Posterior vena cava (tissue), 2 donors: ENCODE measurements around the gene AAGAB. TPM values are rescaled to one million over a fixed set of nuclear protein-coding genes. Genes with fewer than 3 reads are reported as not detected.

Experiments used
- DNase-seq: peaks from one replicate; pipeline ENCODE4 v3.0.0-alpha.2; 2020; ENCODE audit warnings: low spot score
- intact Hi-C, 2 donors: fragments of 100-400 bp; cut with DNase I; formaldehyde crosslinking; loops; one replicate each; pipeline versions ENCODE4 v1.14.1 to v1.14.2; 2022 to 2023
- total RNA-seq, 2 donors: library from RNA; stranded (reverse); fragmentation: NEBNext Ultra II Directional; extraction: Animal tissue kit (Norgen Biotek cat#: 25700); gene quantifications; one replicate each; pipeline ENCODE4 v1.2.1, GENCODE V29; 2021
- donor health status: DM: yes; HTN: yes; CAD: no.
- donor health status: DM: yes; HTN: yes; CAD: no.

Gene AAGAB
- total RNA-seq, 2 donors from 2014 or later: 27.9 to 29.2 TPM

DNA sequence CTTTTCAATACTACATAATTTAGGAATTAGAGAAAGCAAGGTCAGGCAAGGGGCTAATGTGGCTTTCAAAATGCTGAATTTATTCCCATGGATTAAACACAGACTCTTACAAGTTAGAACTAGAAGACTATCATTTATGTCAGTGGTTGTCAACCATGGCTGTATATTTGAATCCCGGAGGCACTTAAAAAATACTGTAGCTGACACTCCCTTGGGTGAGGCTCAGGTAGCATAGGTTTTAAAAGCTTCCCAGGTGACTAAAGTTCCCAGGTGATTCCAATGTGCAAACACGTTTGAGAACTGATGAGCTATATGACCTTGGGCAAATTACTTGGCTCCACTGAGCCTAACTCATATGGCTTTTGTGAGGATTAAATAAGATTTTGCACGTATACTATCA is 29.6 kb downstream of the AAGAB start:
- DNase-seq: no peak
- intact Hi-C loops: no loop called here

DNA sequence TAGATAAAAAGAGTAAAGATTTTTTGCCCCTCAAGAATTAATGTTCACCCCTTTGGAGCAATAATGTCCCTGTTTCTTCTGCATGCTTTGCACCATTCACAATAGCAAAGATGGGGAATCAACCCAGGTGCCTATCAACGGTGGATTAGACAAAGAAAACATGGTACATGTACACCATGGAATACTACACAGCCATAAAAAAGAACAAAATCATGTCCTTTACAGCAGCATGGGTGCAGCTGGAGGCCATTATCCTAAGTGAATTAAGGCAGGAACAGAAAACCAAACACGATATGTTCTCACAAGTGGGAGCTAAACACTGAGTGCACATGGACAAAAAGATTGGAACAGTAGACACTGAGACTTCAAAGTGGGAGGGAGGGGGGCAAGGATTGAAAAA is 35.2 kb downstream of the AAGAB start:
- intact Hi-C loops: no loop called here
- DNase-seq: no peak

DNA sequence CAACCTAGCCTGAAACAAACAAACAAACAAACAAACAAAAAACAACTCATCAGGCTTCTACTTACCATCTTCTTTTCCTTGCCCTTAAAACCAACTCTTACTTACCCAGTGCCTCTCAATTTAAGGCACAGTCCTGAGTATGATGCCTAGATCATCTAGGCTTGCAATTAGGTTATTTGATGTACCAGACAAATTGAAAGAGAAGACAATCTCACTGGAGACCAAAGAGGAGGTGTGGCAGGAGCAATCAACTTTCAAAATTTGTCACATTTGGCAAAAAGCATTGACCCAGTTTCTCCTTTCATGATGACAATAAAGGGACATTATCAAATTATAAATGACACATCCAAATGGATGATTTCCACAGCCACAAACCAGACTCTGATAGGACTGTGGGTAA is 36.0 kb downstream of the AAGAB start:
- intact Hi-C loops: no loop called here
- no peak for DNase-seq

DNA sequence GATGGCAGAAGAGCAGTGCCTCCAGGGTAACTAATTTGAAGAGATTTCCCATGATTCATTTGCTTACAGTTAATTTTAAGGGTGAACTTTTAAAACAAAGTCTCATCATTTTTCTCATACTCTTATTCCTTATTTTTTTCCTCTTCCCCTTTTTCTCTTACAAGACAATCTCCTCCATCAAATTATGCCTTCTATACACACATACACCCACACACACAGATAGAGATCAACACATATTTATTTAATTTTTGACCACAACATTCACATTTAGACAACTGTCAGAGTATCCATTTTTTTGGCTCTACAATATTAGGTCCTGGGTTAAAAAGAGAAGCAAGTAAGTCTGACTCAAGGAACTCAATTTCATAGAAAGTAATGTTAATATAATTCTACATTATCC is 37.6 kb downstream of the AAGAB start:
- DNase-seq: no peak
- intact Hi-C loops: no loop called here

DNA sequence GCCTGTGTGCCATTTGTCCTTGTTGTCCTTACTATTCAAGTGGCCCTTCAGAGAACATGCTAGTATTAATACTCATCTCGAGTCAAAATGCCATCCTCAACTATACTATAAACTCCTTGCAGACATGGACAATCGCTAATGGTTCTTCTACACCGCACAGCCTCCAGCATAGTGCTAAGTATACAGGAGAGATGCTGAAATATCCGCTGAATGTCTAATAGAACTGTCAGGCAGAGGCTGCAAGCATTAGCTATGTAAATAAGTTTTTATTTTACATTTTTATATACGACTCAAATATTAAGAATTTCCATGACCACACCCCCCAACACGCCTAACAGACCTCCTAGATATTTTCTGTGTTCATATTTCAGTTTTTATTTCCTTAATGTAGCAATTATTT is 39.4 kb downstream of the AAGAB start:
- intact Hi-C loops: no loop called here
- DNase-seq: no peak

DNA sequence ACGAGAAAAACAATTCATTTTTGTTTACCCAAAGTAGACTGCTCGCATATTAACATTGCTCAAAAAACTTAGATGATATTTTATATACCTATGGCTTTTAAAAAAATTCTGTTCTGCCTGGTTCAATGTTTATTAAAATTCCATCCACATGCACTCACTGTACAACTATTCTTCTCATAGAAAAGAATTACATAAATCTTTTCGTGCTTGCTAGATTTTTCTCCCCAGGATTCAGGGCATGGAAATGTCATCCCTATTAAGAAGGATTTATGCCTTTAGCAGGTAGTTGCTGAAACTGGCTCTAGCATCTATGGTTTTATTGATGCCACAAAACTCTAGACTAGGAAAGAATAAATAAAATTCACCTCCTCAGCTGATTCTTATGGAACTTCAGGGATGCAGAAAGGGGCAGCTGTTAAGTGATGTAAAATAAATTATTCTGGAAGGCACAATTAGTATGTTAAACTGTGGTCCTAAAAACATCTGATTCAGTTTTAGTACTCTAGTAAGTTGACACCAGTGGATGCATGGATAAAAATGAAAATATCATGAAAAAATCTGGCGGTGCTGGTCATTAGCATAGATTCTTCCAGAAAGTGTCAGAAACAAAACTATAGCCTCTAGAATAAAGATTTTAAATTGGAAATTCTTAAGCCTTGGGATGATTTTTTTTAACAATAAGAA is 41.6 kb downstream of the AAGAB start:
- intact Hi-C loops: no loop called here
- no peak for DNase-seq

DNA sequence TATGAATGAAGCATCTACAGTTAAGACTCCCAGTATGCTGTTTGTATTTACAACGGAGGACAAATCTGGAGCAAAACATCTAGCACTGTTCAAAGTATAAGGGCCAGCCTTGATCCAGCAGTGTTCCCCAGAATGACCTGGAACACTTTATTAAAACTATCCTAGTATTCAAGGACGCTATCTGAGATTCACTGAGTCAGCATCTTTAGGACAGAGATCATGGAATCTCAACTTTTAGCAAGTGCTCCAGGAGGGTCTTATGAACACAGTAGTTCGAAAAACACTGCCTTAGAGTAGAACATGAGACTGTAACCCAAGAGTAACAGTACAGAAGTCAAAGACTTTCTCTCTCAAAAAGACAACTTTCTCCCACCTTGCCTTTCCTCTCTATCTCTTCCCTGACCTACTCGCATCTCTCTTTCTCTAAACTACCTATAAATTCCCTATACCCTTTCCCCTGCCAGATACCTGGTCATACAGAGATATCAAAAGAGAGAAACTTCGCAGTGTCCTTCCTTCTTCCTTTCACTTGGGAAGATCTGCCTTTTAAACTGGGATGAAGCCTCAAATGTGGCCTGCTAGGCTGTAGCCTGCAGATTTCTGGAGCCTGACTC is 43.8 kb downstream of the AAGAB start:
- DNase-seq: no peak
- intact Hi-C loops: no loop called here

DNA sequence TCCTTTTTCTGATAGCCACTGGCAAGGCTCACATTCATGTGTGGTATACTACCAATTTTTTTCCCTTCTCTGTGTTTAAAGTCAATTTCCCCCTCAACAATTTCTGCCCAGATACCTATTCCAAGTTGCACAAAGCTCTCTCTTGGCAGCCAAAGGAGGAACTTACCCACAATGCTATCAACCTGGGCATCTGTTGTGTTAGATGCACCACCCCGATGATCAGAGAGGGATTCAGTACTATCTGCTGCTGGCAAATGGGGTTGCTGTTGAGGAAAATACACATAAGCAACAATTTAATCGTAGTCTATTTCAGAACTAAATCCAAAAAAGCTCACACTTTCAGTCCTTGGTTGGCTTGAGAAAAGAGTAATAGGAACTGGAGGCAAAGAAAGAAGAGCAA is 46.1 kb downstream of the AAGAB start:
- no peak for DNase-seq
- intact Hi-C loops: no loop called here

DNA sequence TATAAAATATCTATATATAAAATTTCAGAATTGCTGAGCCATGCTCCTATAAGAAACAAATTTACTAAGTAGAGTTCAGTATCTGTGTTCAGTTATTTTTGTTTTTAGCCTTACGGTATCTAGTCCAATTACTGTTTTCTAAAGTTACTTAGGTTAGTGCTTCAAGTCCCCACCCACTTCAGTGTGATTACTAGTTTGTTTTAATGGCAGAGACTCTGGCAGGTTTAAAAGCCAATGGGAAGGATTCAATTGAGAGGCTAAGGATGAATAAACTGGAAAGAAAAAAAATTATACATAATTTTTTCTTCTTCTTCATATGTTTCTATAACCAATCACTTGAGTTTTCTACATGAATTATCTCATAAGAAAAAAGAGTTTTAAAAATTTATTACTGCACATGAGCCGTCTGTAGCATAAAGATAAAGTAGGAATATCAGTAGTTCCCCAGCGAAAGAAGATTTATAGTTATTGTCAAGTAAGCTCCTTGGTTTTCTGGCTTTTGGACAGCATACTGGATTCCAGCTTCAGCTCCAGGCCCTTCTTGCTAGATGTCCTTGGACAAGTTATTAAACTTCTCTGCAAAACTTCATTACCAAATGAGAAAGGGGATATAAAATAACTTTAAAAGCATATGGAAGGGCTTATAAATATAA is 46.8 kb downstream of the AAGAB start:
- DNase-seq: no peak
- intact Hi-C loops: no loop called here

DNA sequence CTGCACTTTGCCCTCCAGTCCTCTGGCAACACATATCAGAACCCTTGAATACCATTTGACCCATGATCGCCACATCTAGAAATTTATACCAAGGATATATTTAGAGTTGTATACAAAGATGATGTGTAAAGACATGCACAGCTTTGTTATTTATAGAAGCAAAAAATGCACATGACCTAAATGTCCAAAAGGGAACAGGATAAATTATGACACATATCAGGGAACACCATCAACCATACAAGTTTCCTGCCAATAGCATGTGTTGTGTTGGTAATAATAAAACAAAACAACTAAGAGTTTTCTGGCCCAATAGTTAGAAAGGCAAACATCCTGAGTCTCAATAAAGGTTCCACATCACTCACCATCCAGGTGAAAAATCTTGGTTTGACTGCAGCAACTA is 51.5 kb downstream of the AAGAB start:
- no peak for DNase-seq
- intact Hi-C loops: no loop called here

DNA sequence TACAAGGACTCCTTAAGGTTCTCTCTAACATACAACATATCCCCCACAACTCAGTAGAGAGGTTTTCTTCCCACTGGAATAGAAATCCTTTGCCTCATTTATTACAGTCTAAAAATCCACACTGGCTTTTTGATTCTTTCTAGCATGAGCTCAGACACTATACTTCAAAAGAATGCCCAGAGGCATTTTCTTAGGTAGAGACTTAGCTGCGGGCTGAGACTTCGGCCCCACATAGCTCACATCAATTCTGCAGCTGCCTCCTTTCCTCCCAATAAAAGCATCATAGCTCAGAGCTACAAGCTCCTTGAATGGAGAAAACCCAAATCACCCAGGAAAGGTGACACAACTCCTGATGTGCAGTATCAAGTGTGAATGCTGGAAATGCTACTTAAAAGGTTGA is 52.4 kb downstream of the AAGAB start:
- DNase-seq: no peak
- intact Hi-C loops: no loop called here

DNA sequence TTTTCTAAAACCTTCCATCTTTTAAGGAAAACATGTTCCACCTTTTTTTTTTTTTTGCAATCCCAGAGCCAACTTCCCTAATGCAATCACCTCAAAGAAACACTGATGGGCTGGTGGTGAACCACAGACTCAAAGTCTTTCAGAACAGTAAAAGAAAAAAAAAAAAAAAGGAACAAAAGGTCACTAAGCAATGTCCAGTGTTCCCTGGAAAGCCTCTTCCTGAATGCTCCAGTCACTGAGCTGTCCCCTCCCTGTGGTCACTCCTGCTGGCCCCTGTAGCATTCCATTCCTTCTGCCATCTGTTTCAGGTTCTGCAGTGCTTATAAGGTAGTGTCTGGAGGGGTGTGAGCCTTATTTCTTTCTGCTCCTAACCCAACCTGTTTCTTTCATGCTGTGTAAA is 53.3 kb downstream of the AAGAB start:
- intact Hi-C loops: no loop called here
- DNase-seq: no peak

DNA sequence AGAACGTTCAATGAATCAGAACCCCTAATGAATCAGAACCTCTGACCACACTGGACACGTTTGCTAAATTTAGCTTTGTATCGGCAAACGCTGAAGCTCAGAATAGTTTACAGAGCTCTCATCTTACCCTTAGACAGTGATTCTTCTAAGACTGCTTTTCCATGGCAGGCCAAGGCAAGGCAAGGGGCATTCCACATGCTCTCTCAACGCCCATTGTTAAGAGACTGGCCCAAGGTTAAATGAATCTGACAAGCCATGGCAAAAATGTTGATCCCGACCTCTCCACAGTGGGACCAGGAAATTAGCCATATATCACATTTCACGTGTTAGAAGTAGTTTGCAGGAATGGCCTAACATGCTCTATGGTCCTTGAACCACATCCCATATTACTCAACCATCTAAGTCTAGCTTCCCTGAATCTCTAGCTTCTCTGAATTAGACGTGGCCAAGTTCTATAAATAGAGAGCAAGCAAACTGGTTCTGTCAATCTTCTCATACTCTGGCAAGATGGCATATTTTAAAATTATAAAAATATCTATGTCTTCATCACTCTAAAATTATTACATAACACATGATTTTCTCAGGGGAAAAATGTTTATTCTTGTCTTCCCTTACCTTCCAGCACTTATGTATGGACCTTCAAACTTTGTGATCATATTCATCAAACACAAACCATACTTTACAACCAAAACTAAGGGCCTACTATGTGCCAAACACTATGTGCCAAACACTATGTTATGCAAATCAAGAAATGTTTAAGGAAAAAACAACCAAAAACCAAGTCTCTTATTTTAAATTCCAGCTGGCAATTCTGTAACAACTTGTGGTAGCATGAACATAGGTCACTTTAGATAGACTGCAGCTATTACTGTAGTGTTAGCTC is 54.3 kb downstream of the AAGAB start:
- DNase-seq: no peak
- intact Hi-C loops: no loop called here

DNA sequence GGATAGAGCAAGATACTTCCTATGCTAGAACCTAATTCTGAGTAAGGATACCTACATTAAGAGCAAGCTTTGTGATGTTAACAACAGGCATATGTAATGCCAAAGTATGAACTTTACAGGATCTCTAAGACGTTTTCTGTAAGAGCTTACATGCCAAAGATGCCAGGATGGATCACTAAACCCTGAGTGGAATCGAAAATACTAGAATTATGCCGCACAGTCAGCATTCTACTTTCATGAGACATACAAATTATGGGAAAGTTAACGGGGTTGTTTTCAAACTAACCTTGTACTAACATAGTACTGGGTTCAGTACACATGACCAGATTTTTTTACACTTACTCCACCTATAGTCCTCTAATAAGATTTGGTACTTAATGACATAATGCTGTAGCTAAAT is 55.1 kb downstream of the AAGAB start:
- no peak for DNase-seq
- intact Hi-C loops: no loop called here

DNA sequence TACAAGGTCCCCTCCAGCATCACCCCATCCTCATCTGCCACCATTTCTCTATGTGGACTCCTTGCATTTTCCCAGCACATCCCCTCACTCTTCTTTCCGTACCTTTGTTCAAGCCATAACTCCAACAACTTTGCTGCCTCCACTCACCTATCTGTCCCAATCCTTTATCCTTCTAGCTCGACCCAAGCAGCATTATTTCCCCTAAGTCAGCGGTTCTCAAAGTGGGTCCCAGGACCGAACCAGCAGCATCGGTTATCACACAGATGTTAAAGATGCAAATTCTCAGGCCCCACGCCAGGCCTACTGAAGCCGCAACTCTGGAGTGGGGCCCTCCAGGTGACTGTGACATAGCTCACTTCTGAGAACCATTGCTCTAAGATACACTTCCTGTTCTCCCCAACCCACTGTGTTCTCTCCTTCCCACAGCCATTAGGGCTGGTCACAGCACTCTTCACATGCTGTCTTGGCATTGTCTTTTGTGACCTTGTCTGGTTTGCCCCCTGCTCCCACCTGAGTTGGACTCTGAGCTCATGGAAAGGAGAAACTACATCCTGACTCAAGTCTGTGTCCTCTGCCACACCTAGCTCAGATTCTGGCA is 56.2 kb downstream of the AAGAB start:
- intact Hi-C loops: no loop called here
- no peak for DNase-seq

DNA sequence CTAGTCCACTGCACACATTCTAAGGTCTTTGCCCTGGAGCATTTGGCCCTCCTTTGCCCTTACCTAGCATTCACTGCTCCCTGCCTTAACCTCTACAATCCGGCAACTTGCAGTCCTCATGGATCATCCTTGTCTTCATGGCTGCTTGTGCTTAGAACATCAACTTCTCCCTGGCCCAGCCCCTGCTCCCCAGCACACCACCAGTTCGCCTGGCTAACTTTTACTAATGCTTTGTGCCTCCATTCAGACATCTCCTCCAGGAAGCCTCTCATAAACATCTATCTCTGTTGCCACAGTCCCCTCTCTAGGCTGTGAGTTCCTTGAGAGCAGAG is 57.1 kb downstream of the AAGAB start:
- intact Hi-C loops: no loop called here
- no peak for DNase-seq

DNA sequence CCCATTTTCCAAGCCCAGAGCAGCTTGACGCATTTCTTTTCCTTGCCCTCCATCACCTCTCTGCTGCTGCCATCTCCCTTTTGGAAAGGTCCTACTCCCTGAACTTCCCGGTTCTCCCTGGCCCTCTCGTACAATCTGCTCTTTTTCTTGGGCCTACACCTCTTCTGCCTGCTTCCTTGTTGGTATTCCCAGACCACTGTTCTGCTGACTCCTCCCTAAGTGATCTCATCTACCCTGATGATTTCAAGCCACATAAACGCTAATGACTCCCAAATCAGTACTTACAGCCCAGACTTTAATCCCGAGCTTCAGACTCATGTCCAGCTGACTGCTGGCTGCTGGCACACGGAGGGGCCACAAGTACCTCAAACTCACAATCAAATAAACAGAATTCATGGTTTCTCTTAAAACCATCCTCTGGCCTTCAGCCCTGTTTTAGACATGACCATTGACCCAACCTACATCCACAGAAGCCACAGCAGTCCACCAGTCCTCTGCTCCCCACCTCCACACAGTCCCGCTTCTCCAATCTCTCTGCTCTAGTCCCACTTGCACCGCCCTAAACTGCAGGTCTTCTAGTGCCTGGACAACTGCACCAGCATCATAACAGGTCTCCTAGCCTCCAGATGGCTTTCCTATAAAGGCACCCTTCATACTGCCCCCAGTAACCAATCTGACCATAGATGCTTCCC is 57.6 kb downstream of the AAGAB start:
- no peak for DNase-seq
- intact Hi-C loops: no loop called here

DNA sequence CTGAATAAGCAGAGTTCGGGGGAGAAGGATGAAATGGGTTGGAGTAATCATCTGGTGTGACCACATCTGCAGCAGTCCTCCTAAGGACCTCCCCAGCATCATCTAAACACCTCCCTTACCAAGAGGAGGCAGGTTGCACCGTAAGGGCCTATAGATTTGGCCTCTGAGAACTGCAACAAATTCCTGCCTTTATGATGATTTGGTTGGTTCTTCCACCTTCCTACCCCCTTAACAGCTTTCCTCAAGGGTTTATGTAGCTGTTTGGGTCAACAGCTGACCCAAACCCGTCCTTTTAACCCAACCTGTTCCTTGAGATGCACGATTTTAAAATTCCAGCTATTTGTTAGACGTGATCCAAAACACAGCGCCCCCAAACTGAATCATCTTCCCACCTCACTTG is 58.2 kb downstream of the AAGAB start:
- intact Hi-C loops: no loop called here
- DNase-seq: no peak

DNA sequence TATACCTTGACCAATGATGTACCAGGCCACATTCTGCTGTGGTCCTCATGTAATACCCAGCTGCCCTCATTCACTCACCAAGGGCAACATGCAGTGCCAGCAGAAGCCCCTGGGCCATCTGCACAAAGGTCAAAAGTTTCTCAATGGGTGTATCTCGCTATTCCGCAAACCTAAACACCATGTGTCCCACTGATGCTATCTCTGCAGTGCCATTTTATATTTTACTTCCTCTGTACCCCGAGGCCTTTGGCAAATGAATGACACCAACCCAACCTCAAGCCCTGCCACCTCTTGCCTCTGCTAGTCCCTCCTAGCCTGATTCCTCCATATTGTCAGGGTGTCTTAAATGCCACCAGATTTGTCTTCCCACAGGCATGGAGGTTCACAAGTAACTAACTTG is 59.2 kb downstream of the AAGAB start:
- intact Hi-C loops: no loop called here
- DNase-seq: no peak
